Calu3 (cell line): Measurements from ENCODE around the gene EDN1. TPM values are rescaled to one million over a fixed set of nuclear protein-coding genes. Genes with fewer than 3 reads are reported as not detected.

ENCODE experiments used
- BruUV-seq: library from RNA; stranded (reverse); fragments of 400-500 nt; replicated peaks from 2 replicates; lab custom pipeline; 2021; lab: Mats Ljungman, UMichigan
- CTCF ChIA-PET: fragments of 300-600 bp; sonication (Branson Sonifier 250); formaldehyde crosslinking; loops from one replicate; lab custom pipeline; 2022; ENCODE audit warnings: antibody characterized with exemption; lab: Charles Lee
- DNase-seq: peaks from one replicate; pipeline ENCODE4 v3.0.0; 2022
- H3K27ac Mint-ChIP-seq: one replicate; pipeline ENCODE4 v1.8.0; 2022; ENCODE audit warnings: mixed read lengths; ENCODE audit not compliant: unreplicated experiment
- H3K27me3 Mint-ChIP-seq: one replicate; pipeline ENCODE4 v1.8.0; 2022; ENCODE audit warnings: mixed read lengths; ENCODE audit not compliant: unreplicated experiment
- H3K36me3 Mint-ChIP-seq: one replicate; pipeline ENCODE4 v1.8.0; 2022; ENCODE audit warnings: mild to moderate bottlenecking, moderate library complexity, mixed read lengths; ENCODE audit not compliant: insufficient read depth, unreplicated experiment
- H3K4me1 Mint-ChIP-seq: one replicate; pipeline ENCODE4 v1.8.0; 2022; ENCODE audit warnings: mild to moderate bottlenecking, low read depth, mixed read lengths; ENCODE audit not compliant: unreplicated experiment
- H3K4me3 Mint-ChIP-seq: one replicate; pipeline ENCODE4 v1.8.0; 2022; ENCODE audit warnings: mild to moderate bottlenecking, low read depth, moderate library complexity, mixed read lengths; ENCODE audit not compliant: unreplicated experiment
- H3K9me3 Mint-ChIP-seq: one replicate; pipeline ENCODE4 v1.8.0; 2022; ENCODE audit warnings: low read depth, mixed read lengths; ENCODE audit not compliant: unreplicated experiment
- CTCF ChIP-seq: fragments of 200-600 bp; IDR thresholded peaks from one replicate; pipeline ENCODE4 v1.8.0; 2022; ENCODE audit warnings: antibody characterized with exemption; ENCODE audit not compliant: unreplicated experiment
- intact Hi-C: fragments of 100-400 bp; cut with micrococcal nuclease; formaldehyde crosslinking; loops from one replicate; pipeline ENCODE4 v1.10.0; 2022; ENCODE audit not compliant: unreplicated experiment
- total RNA-seq: library from RNA; stranded (reverse); gene quantifications from 2 replicates; pipeline ENCODE4 v1.2.3, GENCODE V29; 2022

Gene EDN1
- total RNA-seq, 1 experiment from 2014 or later, result 40.6 TPM

- TSS peak; percentile 30 for BruUV-seq
- H3K4me3 Mint-ChIP-seq, result peak overlapping the region; percentile 44
- no peaks in the 10 kb centered on the region for H3K9me3 Mint-ChIP-seq
- H3K27me3 Mint-ChIP-seq, result no peaks in the 10 kb centered on the region
- H3K36me3 Mint-ChIP-seq, result peaks cover 23% of the 10 kb centered on the region
- intact Hi-C loops, result loop anchor here (1.0 to 5.0 kb wide), 4 partner anchors 34 to 234 kb away; no protein-coding TSS in a partner anchor
- peaks cover 37% of the 10 kb centered on the region for H3K4me1 Mint-ChIP-seq
- no peak for DNase-seq
- CTCF ChIA-PET, result interaction anchor here (0.7 to 1.7 kb wide), 15 partner anchors 11 to 260 kb away, joined by 3 to 19 read pairs (median 4); partner anchors contain the start of gene EDN1
- peak overlapping the region; percentile 94 for H3K27ac Mint-ChIP-seq
- TF ChIP-seq CTCF, result no peak
Observed at GRCh38 chr6:12313306-12313991, 23.3 kb downstream of the EDN1 start.

GRCh38 chr6:12313992-12314589 is 23.9 kb downstream of the EDN1 start:
- peaks cover 37% of the 10 kb centered on the region for H3K4me1 Mint-ChIP-seq
- H3K4me3 Mint-ChIP-seq, result peak overlapping the region; percentile 44
- H3K9me3 Mint-ChIP-seq, result peaks cover 2% of the 10 kb centered on the region
- peak overlapping the region; percentile 94 for H3K27ac Mint-ChIP-seq
- CTCF ChIA-PET, result interaction anchor here (0.7 to 1.7 kb wide), 17 partner anchors 10 to 259 kb away, joined by 3 to 19 read pairs (median 4); partner anchors contain the start of gene EDN1
- intact Hi-C loops, result loop anchor here (1.0 to 5.0 kb wide), 4 partner anchors 33 to 233 kb away; no protein-coding TSS in a partner anchor
- peaks cover 23% of the 10 kb centered on the region for H3K36me3 Mint-ChIP-seq
- TF ChIP-seq CTCF, result no peak
- no TSS peak for BruUV-seq
- no peaks in the 10 kb centered on the region for H3K27me3 Mint-ChIP-seq
- peak; percentile 77 for DNase-seq

- intact Hi-C loops, result loop anchor here (5.0 kb wide), 3 partner anchors 33 to 233 kb away; no protein-coding TSS in a partner anchor
- H3K9me3 Mint-ChIP-seq, result peaks cover 2% of the 10 kb centered on the region
- CTCF ChIA-PET, result interaction anchor here (0.7 to 1.7 kb wide), 13 partner anchors 9 to 258 kb away, joined by 3 to 19 read pairs (median 5); partner anchors contain the start of gene EDN1
- peaks cover 37% of the 10 kb centered on the region for H3K4me1 Mint-ChIP-seq
- TSS peak; percentile 89 for BruUV-seq
- H3K36me3 Mint-ChIP-seq, result peaks cover 23% of the 10 kb centered on the region
- peak overlapping the region; percentile 94 for H3K27ac Mint-ChIP-seq
- TF ChIP-seq CTCF, result no peak
- no peak for DNase-seq
- H3K4me3 Mint-ChIP-seq, result peak overlapping the region; percentile 44
- no peaks in the 10 kb centered on the region for H3K27me3 Mint-ChIP-seq
Observed at GRCh38 chr6:12314751-12315150, 24.6 kb downstream of the EDN1 start.

GRCh38 chr6:12315292-12316081 is 25.3 kb downstream of the EDN1 start:
- intact Hi-C loops, result no loop called here
- H3K36me3 Mint-ChIP-seq, result peaks cover 23% of the 10 kb centered on the region
- peak overlapping the region; percentile 94 for H3K27ac Mint-ChIP-seq
- CTCF ChIA-PET, result no interaction called here
- H3K4me3 Mint-ChIP-seq, result peak overlapping the region; percentile 44
- peaks cover 37% of the 10 kb centered on the region for H3K4me1 Mint-ChIP-seq
- no peak for DNase-seq
- no peaks in the 10 kb centered on the region for H3K27me3 Mint-ChIP-seq
- peaks cover 2% of the 10 kb centered on the region for H3K9me3 Mint-ChIP-seq
- no peak for TF ChIP-seq CTCF
- BruUV-seq, result no TSS peak
